GM13977 (cell line): ENCODE results near the gene SULT1B1.

Experiments used
- DNase-seq: peaks from one replicate; pipeline ENCODE4 v3.0.0; 2012; ENCODE audit warnings: low spot score
- CTCF ChIP-seq: IDR thresholded peaks from 2 replicates; pipeline ENCODE4 v1.5.1; 2012; ENCODE audit warnings: mild to moderate bottlenecking, control low read depth; ENCODE audit not compliant: insufficient read depth; ENCODE audit errors: extremely low read depth, missing control alignments
- in situ Hi-C: fragments of 300-500 bp; cut with MboI; formaldehyde crosslinking; loops from one replicate; pipeline ENCODE4 v1.12.0; 2022; ENCODE audit warnings: low sequenced_read_pairs, low pct_unique_long_range_greater_than_20kb, mixed read lengths, inconsistent platforms; ENCODE audit not compliant: unreplicated experiment

SULT1B1 gene

DNA sequence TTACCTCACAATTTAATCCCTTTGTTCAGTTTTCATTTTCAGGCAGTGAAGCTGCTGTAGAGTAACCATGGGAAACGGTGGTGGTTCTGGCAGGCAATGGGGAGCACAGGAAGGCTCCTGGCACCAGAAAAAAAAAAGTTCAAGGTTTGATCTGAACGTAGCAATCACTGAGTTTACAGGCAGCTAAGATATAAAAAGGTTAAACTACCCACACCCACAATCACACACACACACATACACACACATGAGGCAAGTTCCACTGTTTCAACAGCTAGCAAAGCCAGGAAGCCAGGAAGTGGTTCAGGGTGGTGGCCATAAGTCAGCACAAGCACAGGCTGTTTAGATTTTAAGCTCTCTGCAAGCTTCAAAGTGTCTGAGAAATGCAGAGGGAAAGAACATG is at the start of gene SULT1B1:
Gene SULT1B1 (minus strand): TSS at position 166 of the 400 bp plus-strand sequence. CDS start 5,403 bp downstream, outside the sequence.
- in situ Hi-C loops: no loop called here
- DNase-seq: no peak

DNA sequence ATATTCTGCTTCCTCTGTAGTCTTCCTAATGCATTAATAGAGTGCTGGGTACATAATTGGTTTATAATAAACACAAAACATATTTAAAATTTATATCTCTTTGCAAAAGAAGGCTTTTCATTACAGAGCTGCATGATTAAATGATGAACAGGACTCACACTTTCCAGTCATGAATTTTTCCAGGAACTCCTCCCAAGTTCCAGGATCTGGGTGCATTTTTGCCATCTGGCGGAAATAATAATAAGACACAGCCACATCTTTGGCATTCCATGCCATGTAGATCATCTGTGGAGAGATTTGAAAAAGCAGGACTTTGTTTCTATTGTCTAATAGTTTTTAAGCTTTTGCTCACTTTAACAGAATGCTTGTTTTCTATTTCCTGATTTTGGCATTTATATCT is 40.2 kb upstream of the SULT1B1 start:
- in situ Hi-C loops: no loop called here
- no peak for TF ChIP-seq CTCF
- no peak for DNase-seq

More for the DNA sequence above, at the start of gene SULT1B1:
- no peak for TF ChIP-seq CTCF

DNA sequence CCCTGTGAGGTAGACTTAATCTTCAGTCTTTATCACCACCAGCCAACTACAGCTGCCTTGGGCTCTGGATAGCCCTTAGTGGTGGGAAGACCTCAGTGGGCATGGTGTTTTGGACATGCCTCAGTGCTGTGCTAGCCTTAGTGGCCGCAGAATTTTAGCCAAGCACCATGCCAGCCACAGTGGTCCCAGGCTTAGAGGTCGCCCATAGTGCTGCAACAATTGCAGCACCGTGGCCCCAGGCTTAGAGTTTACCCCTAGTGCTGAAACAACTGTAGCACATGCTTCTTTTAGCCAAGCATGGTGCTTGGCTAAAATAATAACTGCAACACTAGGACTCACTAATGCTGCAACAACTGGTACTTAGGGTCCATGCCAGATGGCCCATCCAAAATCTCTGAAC is 38.9 kb upstream of the SULT1B1 start:
- DNase-seq: no peak
- TF ChIP-seq CTCF: no peak
- in situ Hi-C loops: no loop called here

GRCh38 chr4:69793732-69794131 is 33.3 kb upstream of the SULT1B1 start:
- TF ChIP-seq CTCF: no peak
- in situ Hi-C loops: no loop called here
- no peak for DNase-seq

GRCh38 chr4:69787879-69788278 is 27.5 kb upstream of the SULT1B1 start:
- in situ Hi-C loops: no loop called here
- no peak for DNase-seq
- no peak for TF ChIP-seq CTCF

GRCh38 chr4:69786547-69786946 is 26.1 kb upstream of the SULT1B1 start:
- DNase-seq: no peak
- in situ Hi-C loops: no loop called here
- no peak for TF ChIP-seq CTCF
